Measurements from ENCODE around the gene LEFTY1.

GRCh38 chr1:225907341-225907740 is 18.4 kb upstream of the LEFTY1 start:
- TF ChIP-seq CTCF (conservative IDR thresholded peaks at IDR 0.05; ENCODE audit: low read length) (no peak), EZH2phosphoT487 (IDR thresholded peaks at IDR 0.05; ENCODE audit: borderline replicate concordance) (no peak)

Measured in Loucy (cell line).